ENCODE results near the gene SFN. TPM values are rescaled to one million over a fixed set of nuclear protein-coding genes. Genes with fewer than 3 reads are reported as not detected.
A peak's percentile ranks its signal among the peaks of the same experiment; 100 is the strongest.

The SFN gene
- total RNA-seq, 4 donors from 2014 or later, result 1,060 to 2,609 (median 1,818) TPM

DNA sequence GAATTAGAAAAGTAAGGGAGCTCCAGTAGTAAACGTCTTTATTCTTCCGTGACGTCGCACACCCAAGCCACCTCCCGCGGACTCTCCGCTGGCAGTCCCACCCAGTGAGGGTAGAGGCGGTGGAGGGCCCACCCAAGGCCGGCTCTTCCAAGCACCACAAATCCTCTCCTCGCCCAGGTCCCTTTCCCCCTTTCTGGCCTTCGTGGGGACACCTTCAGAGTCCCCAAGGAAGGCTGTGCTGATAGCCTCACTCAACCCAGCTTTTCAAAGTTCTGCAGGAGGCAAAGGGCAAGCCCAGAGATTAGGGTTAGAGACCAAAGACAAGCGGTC lies 27.5 kb downstream of the SFN start:
- peak overlapping the region; percentile 86 to 95 (median 94) for H3K27ac ChIP-seq
- H3K36me3 ChIP-seq, result peaks cover 6 to 81% (median 32%) of the 10 kb centered on the region in 3 donors
- TF ChIP-seq POLR2A (IDR thresholded peaks at IDR 0.05), result no peak
- TF ChIP-seq, protein P1, sequence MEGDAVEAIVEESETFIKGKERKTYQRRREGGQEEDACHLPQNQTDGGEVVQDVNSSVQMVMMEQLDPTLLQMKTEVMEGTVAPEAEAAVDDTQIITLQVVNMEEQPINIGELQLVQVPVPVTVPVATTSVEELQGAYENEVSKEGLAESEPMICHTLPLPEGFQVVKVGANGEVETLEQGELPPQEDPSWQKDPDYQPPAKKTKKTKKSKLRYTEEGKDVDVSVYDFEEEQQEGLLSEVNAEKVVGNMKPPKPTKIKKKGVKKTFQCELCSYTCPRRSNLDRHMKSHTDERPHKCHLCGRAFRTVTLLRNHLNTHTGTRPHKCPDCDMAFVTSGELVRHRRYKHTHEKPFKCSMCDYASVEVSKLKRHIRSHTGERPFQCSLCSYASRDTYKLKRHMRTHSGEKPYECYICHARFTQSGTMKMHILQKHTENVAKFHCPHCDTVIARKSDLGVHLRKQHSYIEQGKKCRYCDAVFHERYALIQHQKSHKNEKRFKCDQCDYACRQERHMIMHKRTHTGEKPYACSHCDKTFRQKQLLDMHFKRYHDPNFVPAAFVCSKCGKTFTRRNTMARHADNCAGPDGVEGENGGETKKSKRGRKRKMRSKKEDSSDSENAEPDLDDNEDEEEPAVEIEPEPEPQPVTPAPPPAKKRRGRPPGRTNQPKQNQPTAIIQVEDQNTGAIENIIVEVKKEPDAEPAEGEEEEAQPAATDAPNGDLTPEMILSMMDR (IDR thresholded peaks at IDR 0.05), result no peak
- H3K9me3 ChIP-seq, result no peaks in the 10 kb centered on the region
- no peaks in the 10 kb centered on the region for H3K27me3 ChIP-seq
- DNase-seq, result no peak
- intact Hi-C loops (cut with DNase I), result no loop called here
- peaks cover 10 to 36% (median 17%) of the 10 kb centered on the region in 3 donors for H3K4me1 ChIP-seq
- peak overlapping the region; percentile 68 to 98 (median 91) for H3K4me3 ChIP-seq
- WGBS, 2 donors, result 4 to 5% methylated on average over 9 to 11 of the region's 12 CpGs

DNA sequence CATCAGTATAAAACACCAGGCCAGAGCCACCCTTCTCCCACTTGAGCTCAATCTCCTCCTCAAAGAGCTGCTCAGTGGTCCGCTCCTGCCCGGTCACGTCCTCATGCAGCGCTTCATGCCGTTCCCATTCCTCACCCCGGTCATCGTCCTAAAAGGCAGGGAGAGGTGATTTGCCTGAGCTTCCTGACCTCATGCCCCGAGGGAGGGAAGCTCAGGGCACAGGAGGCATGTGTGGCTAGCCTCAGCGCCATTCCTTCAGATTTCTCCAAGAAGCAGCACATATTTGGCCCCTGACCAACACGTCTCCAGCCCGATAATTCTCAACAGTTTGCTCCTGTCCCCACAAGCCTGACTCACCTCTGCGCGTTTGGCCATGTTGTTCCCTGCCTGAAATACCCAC lies 31.3 kb downstream of the SFN start:
- TF ChIP-seq POLR2A (IDR thresholded peaks at IDR 0.05), result no peak
- TF ChIP-seq, protein P1 (IDR thresholded peaks at IDR 0.05), result no peak
- H3K27ac ChIP-seq, result no peak overlapping the region
- DNase-seq, result no peak
- WGBS, 2 donors, result 55 to 63% methylated on average over 13 of the region's 13 CpGs
- no peaks in the 10 kb centered on the region for H3K9me3 ChIP-seq
- H3K4me1 ChIP-seq, result peaks cover 11 to 37% (median 20%) of the 10 kb centered on the region in 3 donors
- H3K27me3 ChIP-seq, result no peaks in the 10 kb centered on the region
- intact Hi-C loops (cut with DNase I), result no loop called here
- no peak overlapping the region for H3K4me3 ChIP-seq
- peaks cover 10 to 75% (median 30%) of the 10 kb centered on the region in 3 donors for H3K36me3 ChIP-seq

DNA sequence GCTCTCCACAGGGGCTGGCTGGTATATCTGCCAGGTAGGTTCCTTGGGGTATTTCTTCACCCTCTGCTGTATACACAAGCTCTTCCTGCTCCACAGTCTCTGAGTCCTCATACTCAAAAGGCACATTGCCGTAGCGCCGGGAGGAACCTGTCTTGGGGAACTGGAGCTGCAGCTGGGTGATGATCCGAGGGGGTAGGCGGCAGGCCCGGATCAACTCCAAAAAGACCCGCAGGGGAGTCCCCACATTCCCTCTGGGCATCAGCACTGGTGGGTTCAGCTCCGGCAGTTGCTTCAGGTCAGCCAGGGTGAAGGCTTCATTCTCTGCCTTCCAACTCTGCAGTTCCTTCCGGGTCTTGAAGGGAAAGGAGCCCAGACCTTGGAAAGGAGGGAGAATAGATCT lies 34.4 kb downstream of the SFN start:
- H3K9me3 ChIP-seq, result no peaks in the 10 kb centered on the region
- no peak for TF ChIP-seq POLR2A (IDR thresholded peaks at IDR 0.05)
- TF ChIP-seq, protein P1 (IDR thresholded peaks at IDR 0.05), result no peak
- H3K36me3 ChIP-seq, result peaks cover 10 to 61% (median 30%) of the 10 kb centered on the region in 3 donors
- 40 to 83% methylated on average over 1 to 2 of the region's 9 CpGs for WGBS, 2 donors
- DNase-seq, result no peak
- no peak overlapping the region for H3K27ac ChIP-seq
- intact Hi-C loops (cut with DNase I), result no loop called here
- H3K4me3 ChIP-seq, result no peak overlapping the region
- H3K27me3 ChIP-seq, result no peaks in the 10 kb centered on the region
- H3K4me1 ChIP-seq, result peaks cover 14 to 37% (median 18%) of the 10 kb centered on the region in 3 donors

DNA sequence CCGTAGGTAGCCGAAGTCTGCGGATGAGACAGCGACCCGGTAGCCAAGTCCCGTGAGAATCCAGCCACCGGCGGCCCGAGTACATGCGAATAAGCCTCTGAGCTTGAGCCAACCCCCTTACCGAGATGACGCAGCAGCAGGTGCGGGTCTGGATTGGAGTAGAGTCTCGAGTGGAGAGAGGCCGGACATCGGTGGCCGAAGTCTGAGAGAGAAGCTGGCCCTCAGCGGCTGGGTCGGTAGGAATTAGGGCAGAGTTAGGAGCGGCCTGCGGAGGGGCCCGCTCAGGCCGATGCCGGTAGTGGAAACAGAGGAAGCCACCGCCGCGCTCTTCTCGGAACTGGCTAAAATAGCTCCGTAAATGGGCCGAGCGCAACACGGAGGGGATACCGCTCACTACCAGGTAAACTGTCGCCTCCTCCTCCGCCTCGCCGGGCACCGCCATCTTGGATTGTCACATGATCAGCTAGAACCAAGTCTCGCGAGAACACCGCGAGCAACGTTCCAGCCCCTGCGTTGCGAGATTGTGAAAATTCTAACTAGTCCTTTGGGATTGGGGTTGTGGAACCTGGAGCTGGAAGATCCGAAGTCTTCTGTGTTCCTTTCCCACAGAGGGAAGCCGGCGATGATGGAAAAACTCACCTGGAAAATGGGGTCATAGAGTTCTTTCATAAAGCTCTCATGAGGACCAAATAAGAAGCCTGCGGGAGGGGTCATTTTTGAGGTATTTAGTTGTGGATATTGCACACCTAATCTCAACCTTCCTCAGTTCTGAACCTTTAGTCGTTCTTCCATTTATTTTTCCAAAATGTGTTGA lies 37.3 kb downstream of the SFN start, which contains the start of gene GPATCH3:
GPATCH3 (minus strand) TSS at position 467 of the 814 bp plus-strand sequence; CDS start at position 442, 25 bp downstream.
- H3K36me3 ChIP-seq, result peaks cover 5 to 32% (median 14%) of the 10 kb centered on the region in 3 donors
- intact Hi-C loops (cut with DNase I), result no loop called here
- peak within 1 kb of the TSS; percentile 83 to 94 (median 86) for H3K27ac ChIP-seq
- peak; percentile 61 for DNase-seq
- peak within 1 kb of the TSS; percentile 78 to 97 (median 88) for H3K4me3 ChIP-seq
- TF ChIP-seq, protein P1 (IDR thresholded peaks at IDR 0.05), result peak in 1 of 6 experiments; percentile 12
- TF ChIP-seq POLR2A (IDR thresholded peaks at IDR 0.05), result peak in 2 of 4 donors; percentile 28 to 50
- H3K9me3 ChIP-seq, result no peaks in the 10 kb centered on the region
- 1 to 2% methylated on average over 22 to 35 of the region's 50 CpGs for WGBS, 2 donors
- H3K27me3 ChIP-seq, result no peaks in the 10 kb centered on the region
- peaks cover 14 to 30% (median 15%) of the 10 kb centered on the region in 3 donors for H3K4me1 ChIP-seq

DNA sequence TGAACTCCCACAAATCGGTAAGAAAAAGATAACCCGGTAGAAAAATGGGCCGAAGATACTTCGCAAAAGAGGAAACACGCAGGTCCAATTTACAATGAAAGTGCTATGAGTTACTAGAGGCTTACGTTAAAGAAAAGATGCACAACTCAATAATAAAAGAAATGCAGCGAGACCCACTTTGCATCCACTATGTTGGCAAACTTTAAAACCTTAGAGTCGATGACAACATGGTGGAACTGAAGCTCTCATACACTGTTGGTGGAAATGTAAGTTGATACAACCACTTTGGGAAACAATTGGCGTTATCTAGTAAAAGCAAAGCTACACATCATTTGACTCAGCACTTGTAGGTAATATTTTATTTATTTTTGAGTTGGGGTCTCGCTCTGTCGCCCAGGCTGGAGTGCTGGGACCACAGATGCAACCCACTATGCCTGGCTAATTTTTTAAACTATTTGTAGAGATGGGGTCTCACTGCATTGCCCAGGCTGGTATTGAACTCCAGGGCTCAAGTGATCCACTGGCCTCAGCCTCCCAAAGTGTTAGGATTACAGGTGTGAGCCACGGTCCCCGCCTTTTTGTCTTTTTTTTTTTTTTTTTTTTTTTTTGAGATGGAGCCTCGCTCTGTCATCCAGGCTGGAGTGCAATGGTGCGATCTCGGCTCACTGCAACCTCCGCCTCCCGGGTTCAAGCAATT lies 38.0 kb downstream of the SFN start:
- peak overlapping the region; percentile 83 to 94 (median 86) for H3K27ac ChIP-seq
- H3K4me3 ChIP-seq, result peak overlapping the region; percentile 78 to 97 (median 88)
- peaks cover under 1 to 25% (median 11%) of the 10 kb centered on the region in 3 donors for H3K36me3 ChIP-seq
- peaks cover 14 to 30% (median 15%) of the 10 kb centered on the region in 3 donors for H3K4me1 ChIP-seq
- intact Hi-C loops (cut with DNase I), result no loop called here
- no peaks in the 10 kb centered on the region for H3K9me3 ChIP-seq
- no peak for TF ChIP-seq POLR2A (IDR thresholded peaks at IDR 0.05)
- TF ChIP-seq, protein P1 (IDR thresholded peaks at IDR 0.05), result no peak
- WGBS, 2 donors, result 60 to 66% methylated on average over 16 to 18 of the region's 18 CpGs
- no peak for DNase-seq
- no peaks in the 10 kb centered on the region for H3K27me3 ChIP-seq

Data from esophagus squamous epithelium (tissue), 5 donors.